Neural cell (in vitro differentiated cells): ENCODE data around the gene APBA2. TPM values are rescaled to one million over a fixed set of nuclear protein-coding genes. Genes with fewer than 3 reads are reported as not detected.

Experiments used
- H2AFZ ChIP-seq: fragments of 200-600, 300-800 bp; sonication (generic), shearing (Covaris generic); 2 replicates; pipeline ENCODE4 v1.6.0; 2014; ENCODE audit warnings: low read depth, mild to moderate bottlenecking, antibody characterized with exemption, low read length, moderate library complexity
- H3F3A ChIP-seq: fragments of 200-600 bp; shearing (Covaris generic); 2 replicates; pipeline ENCODE4 v1.6.1; 2016; ENCODE audit warnings: mild to moderate bottlenecking, moderate library complexity, mixed read lengths, antibody characterized with exemption, low read length; ENCODE audit not compliant: insufficient read depth, poor library complexity, severe bottlenecking
- H3K27ac ChIP-seq: fragments of 200-600, 300-800 bp; sonication (generic), shearing (Covaris generic); 2 replicates; pipeline ENCODE4 v1.5.1; 2014; ENCODE audit warnings: mild to moderate bottlenecking, low read length, moderate library complexity
- H3K27me3 ChIP-seq: fragments of 300-800, 200-600 bp; sonication (generic), shearing (Covaris generic); 2 replicates; pipeline ENCODE4 v1.6.0; 2014; ENCODE audit warnings: mild to moderate bottlenecking, low read depth, low read length, moderate library complexity; ENCODE audit not compliant: insufficient read depth
- H3K36me3 ChIP-seq: fragments of 300-800, 200-600 bp; sonication (generic), shearing (Covaris generic); 2 replicates; pipeline ENCODE4 v1.5.1; 2014; ENCODE audit warnings: mild to moderate bottlenecking, antibody characterized with exemption, low read length, moderate library complexity; ENCODE audit not compliant: insufficient read depth
- H3K4me2 ChIP-seq: fragments of 300-800, 200-600 bp; sonication (generic), shearing (Covaris generic); 2 replicates; pipeline ENCODE4 v1.6.0; 2014; ENCODE audit warnings: mild to moderate bottlenecking, low read length
- H3K4me3 ChIP-seq: fragments of 300-800, 200-600 bp; sonication (generic), shearing (Covaris generic); 2 replicates; pipeline ENCODE4 v1.5.1; 2014; ENCODE audit warnings: mild to moderate bottlenecking, low read length, moderate library complexity
- H3K79me2 ChIP-seq: fragments of 200-600 bp; shearing (Covaris generic); replicated peaks from 2 replicates; pipeline ENCODE4 v1.6.0; 2014; ENCODE audit warnings: mild to moderate bottlenecking, low read length, moderate library complexity; ENCODE audit not compliant: insufficient read depth
- H3K9ac ChIP-seq: fragments of 300-800, 200-600 bp; sonication (generic), shearing (Covaris generic); 2 replicates; pipeline ENCODE4 v1.6.1; 2016; ENCODE audit warnings: mild to moderate bottlenecking, low read length, mixed read lengths
- H3K9me2 ChIP-seq: fragments of 200-600 bp; shearing (Covaris generic); 2 replicates; pipeline ENCODE4 v1.6.1; 2016; ENCODE audit warnings: mild to moderate bottlenecking, low read length, mixed read lengths; ENCODE audit not compliant: insufficient read depth
- H3K9me3 ChIP-seq: fragments of 200-600, 300-800 bp; sonication (generic), shearing (Covaris generic); 2 replicates; pipeline ENCODE4 v1.6.1; 2016; ENCODE audit warnings: mild to moderate bottlenecking, mixed run types, low read length, moderate library complexity, mixed read lengths
- H4K20me1 ChIP-seq: fragments of 200-600 bp; shearing (Covaris generic); 2 replicates; pipeline ENCODE4 v1.6.1; 2016; ENCODE audit warnings: mild to moderate bottlenecking, mixed run types; ENCODE audit not compliant: insufficient read depth
- POLR2AphosphoS5 ChIP-seq: IDR thresholded peaks from 2 replicates; pipeline ENCODE4 v1.6.1; 2012
- RAD21 ChIP-seq: fragments of 450-650 bp; conservative IDR thresholded peaks from 2 replicates; pipeline ENCODE4 v1.6.1; 2014; ENCODE audit warnings: antibody characterized with exemption, mild to moderate bottlenecking, moderate library complexity
- REST ChIP-seq: IDR thresholded peaks from 2 replicates; pipeline ENCODE4 v1.6.1; 2012; ENCODE audit warnings: borderline replicate concordance
- SMC3 ChIP-seq: fragments of 450-650 bp; conservative IDR thresholded peaks from 2 replicates; pipeline ENCODE4 v1.6.1; 2014; ENCODE audit warnings: antibody characterized with exemption, mild to moderate bottlenecking, moderate library complexity; ENCODE audit not compliant: poor library complexity
- polyA plus RNA-seq: library from polyadenylated mRNA; depleted of rRNA; stranded (reverse); fragments of >200 nt; gene quantifications from 2 replicates; pipeline ENCODE4 v1.2.3, GENCODE V29; 2014
- TF ChIP-seq, protein P1 (sequence below): fragments of 450-650 bp; IDR thresholded peaks from 2 replicates; pipeline ENCODE4 v1.5.1; 2014; ENCODE audit warnings: antibody characterized with exemption, mild to moderate bottlenecking, moderate library complexity; ENCODE audit not compliant: poor library complexity, severe bottlenecking

The APBA2 gene
- polyA plus RNA-seq, 1 donor from 2014 or later, result 134 TPM

GRCh38 chr15:29034593-29035335, 149.0 kb downstream of the APBA2 start:
- no peaks in the 10 kb centered on the region for H3K9me2 ChIP-seq
- H3K36me3 ChIP-seq, result no peaks in the 10 kb centered on the region
- H3K27me3 ChIP-seq, result no peaks in the 10 kb centered on the region
- H3K4me2 ChIP-seq, result no peak overlapping the region
- H3K4me3 ChIP-seq, result no peak overlapping the region
- H3F3A ChIP-seq, result no peaks in the 10 kb centered on the region
- H3K27ac ChIP-seq, result no peak overlapping the region
- peaks cover 8% of the 10 kb centered on the region for H3K79me2 ChIP-seq
- H3K9ac ChIP-seq, result no peak overlapping the region
- H2AFZ ChIP-seq, result no peak overlapping the region
- TF ChIP-seq REST, result no peak
- TF ChIP-seq SMC3, result no peak
- no peak for TF ChIP-seq POLR2AphosphoS5
- TF ChIP-seq RAD21, result no peak
- TF ChIP-seq, protein P1, sequence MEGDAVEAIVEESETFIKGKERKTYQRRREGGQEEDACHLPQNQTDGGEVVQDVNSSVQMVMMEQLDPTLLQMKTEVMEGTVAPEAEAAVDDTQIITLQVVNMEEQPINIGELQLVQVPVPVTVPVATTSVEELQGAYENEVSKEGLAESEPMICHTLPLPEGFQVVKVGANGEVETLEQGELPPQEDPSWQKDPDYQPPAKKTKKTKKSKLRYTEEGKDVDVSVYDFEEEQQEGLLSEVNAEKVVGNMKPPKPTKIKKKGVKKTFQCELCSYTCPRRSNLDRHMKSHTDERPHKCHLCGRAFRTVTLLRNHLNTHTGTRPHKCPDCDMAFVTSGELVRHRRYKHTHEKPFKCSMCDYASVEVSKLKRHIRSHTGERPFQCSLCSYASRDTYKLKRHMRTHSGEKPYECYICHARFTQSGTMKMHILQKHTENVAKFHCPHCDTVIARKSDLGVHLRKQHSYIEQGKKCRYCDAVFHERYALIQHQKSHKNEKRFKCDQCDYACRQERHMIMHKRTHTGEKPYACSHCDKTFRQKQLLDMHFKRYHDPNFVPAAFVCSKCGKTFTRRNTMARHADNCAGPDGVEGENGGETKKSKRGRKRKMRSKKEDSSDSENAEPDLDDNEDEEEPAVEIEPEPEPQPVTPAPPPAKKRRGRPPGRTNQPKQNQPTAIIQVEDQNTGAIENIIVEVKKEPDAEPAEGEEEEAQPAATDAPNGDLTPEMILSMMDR, result no peak
- H3K9me3 ChIP-seq, result no peaks in the 10 kb centered on the region
- H4K20me1 ChIP-seq, result no peaks in the 10 kb centered on the region

GRCh38 chr15:29035336-29036285, 149.8 kb downstream of the APBA2 start:
- Histone ChIP-seq H3K36me3 (no peaks in the 10 kb centered on the region), H3F3A (no peaks in the 10 kb centered on the region), H3K27ac (no peak overlapping the region), H3K9ac (no peak overlapping the region), H3K79me2 (peaks cover 6% of the 10 kb centered on the region), H3K9me3 (no peaks in the 10 kb centered on the region), H3K4me2 (no peak overlapping the region), H3K9me2 (no peaks in the 10 kb centered on the region), H4K20me1 (no peaks in the 10 kb centered on the region), H3K4me3 (no peak overlapping the region), H2AFZ (no peak overlapping the region), H3K27me3 (no peaks in the 10 kb centered on the region)
- no peak for TF ChIP-seq RAD21
- no peak for TF ChIP-seq POLR2AphosphoS5
